ENCODE measurements around the gene ATXN7.

ATXN7 gene

GRCh38 chr3:63863150-63864007 lies at the start of gene ATXN7, which contains the start of gene THOC7:
ATXN7 (plus strand) TSS chr3:63863867; CDS start chr3:63912599, 48,732 bp downstream.
THOC7 (minus strand) TSS chr3:63863805; CDS start chr3:63863790, 15 bp downstream.
- no peak for DNase-seq

- no peak for DNase-seq
Measured at GRCh38 chr3:63814237-63814636, 49.4 kb upstream of the ATXN7 start.

- DNase-seq, result no peak
Measured at GRCh38 chr3:63817225-63817624, 46.4 kb upstream of the ATXN7 start.

- DNase-seq, result peak; percentile 2
Measured at GRCh38 chr3:63818282-63819150, 45.2 kb upstream of the ATXN7 start.

- no peak for DNase-seq
Measured at GRCh38 chr3:63819151-63819398, 44.6 kb upstream of the ATXN7 start, which contains the start of gene C3orf49. C3orf49 (plus strand) TSS chr3:63819299; CDS start chr3:63819472, 173 bp downstream.

GRCh38 chr3:63824309-63824708 lies 39.4 kb upstream of the ATXN7 start:
- DNase-seq, result no peak

GRCh38 chr3:63830526-63830925 lies 33.1 kb upstream of the ATXN7 start:
- no peak for DNase-seq

GRCh38 chr3:63832395-63832794 lies 31.3 kb upstream of the ATXN7 start:
- DNase-seq, result no peak

GRCh38 chr3:63841704-63842103 lies 22.0 kb upstream of the ATXN7 start:
- no peak for DNase-seq

GRCh38 chr3:63842127-63842526 lies 21.5 kb upstream of the ATXN7 start:
- DNase-seq, result no peak

GRCh38 chr3:63845215-63845614 lies 18.5 kb upstream of the ATXN7 start:
- DNase-seq, result no peak

GRCh38 chr3:63847718-63848450 lies 15.8 kb upstream of the ATXN7 start:
- no peak for DNase-seq

GRCh38 chr3:63849175-63849574 lies 14.5 kb upstream of the ATXN7 start:
- DNase-seq, result no peak

- DNase-seq, result no peak
Measured at GRCh38 chr3:63851287-63851686, 12.4 kb upstream of the ATXN7 start.

GRCh38 chr3:63853106-63853505 lies 10.6 kb upstream of the ATXN7 start:
- no peak for DNase-seq

- DNase-seq, result no peak
Measured at GRCh38 chr3:63855333-63855940, 8.2 kb upstream of the ATXN7 start.

GRCh38 chr3:63857311-63857710 lies 6.4 kb upstream of the ATXN7 start:
- no peak for DNase-seq

- DNase-seq, result no peak
Measured at GRCh38 chr3:63860776-63861175, 2.9 kb upstream of the ATXN7 start.

- no peak for DNase-seq
Measured at GRCh38 chr3:63861306-63861705, 2.4 kb upstream of the ATXN7 start.

- DNase-seq, result no peak
Measured at GRCh38 chr3:63862804-63863149, 890 bp upstream of the ATXN7 start.

GRCh38 chr3:63864008-63864964 lies 619 bp downstream of the ATXN7 start:
- no peak for DNase-seq

GRCh38 chr3:63864965-63865327 lies 1.3 kb downstream of the ATXN7 start:
- DNase-seq, result no peak

Data from NCI-H510A (cell line).